ENCODE measurements around the gene AKTIP.

GRCh38 chr16:53476867-53477266 lies 26.1 kb downstream of the AKTIP start:
- TF ChIP-seq EP300 (IDR thresholded peaks at IDR 0.05) (no peak), POLR2A (IDR thresholded peaks at IDR 0.05) (no peak)
- TF ChIP-seq, protein P1, sequence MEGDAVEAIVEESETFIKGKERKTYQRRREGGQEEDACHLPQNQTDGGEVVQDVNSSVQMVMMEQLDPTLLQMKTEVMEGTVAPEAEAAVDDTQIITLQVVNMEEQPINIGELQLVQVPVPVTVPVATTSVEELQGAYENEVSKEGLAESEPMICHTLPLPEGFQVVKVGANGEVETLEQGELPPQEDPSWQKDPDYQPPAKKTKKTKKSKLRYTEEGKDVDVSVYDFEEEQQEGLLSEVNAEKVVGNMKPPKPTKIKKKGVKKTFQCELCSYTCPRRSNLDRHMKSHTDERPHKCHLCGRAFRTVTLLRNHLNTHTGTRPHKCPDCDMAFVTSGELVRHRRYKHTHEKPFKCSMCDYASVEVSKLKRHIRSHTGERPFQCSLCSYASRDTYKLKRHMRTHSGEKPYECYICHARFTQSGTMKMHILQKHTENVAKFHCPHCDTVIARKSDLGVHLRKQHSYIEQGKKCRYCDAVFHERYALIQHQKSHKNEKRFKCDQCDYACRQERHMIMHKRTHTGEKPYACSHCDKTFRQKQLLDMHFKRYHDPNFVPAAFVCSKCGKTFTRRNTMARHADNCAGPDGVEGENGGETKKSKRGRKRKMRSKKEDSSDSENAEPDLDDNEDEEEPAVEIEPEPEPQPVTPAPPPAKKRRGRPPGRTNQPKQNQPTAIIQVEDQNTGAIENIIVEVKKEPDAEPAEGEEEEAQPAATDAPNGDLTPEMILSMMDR (IDR thresholded peaks at IDR 0.05), result no peak

Data from stomach (tissue), 4 donors.